Islet of Langerhans (tissue), 1 donor: ENCODE results near the gene CAMTA1.

Experiments
- FAIRE-seq: peaks from one replicate; lab custom pipeline; 2011; peaks lifted over from hg19 to GRCh38; lab: Jason Lieb, UNC

The CAMTA1 gene

GRCh38 chr1:6873298-6874015 is 88.2 kb downstream of the CAMTA1 start:
- FAIRE-seq: no peak

GRCh38 chr1:6874298-6874697 is 89.0 kb downstream of the CAMTA1 start:
- no peak for FAIRE-seq

- FAIRE-seq: no peak
These were observed 95.9 kb downstream of the CAMTA1 start for GRCh38 chr1:6880951-6881690.

GRCh38 chr1:6882414-6882813 is 97.2 kb downstream of the CAMTA1 start:
- FAIRE-seq: no peak

- no peak for FAIRE-seq
These were observed 99.4 kb downstream of the CAMTA1 start for GRCh38 chr1:6884652-6885153.

GRCh38 chr1:6885426-6885825 is 100.2 kb downstream of the CAMTA1 start:
- no peak for FAIRE-seq

GRCh38 chr1:6886523-6886922 is 101.3 kb downstream of the CAMTA1 start:
- no peak for FAIRE-seq

GRCh38 chr1:6888268-6888667 is 103.0 kb downstream of the CAMTA1 start:
- FAIRE-seq: no peak

- FAIRE-seq: no peak
These were observed 103.6 kb downstream of the CAMTA1 start for GRCh38 chr1:6888870-6889269.

GRCh38 chr1:6889875-6890480 is 104.7 kb downstream of the CAMTA1 start:
- FAIRE-seq: no peak

GRCh38 chr1:6890686-6891085 is 105.4 kb downstream of the CAMTA1 start:
- FAIRE-seq: no peak

- no peak for FAIRE-seq
These were observed 106.7 kb downstream of the CAMTA1 start for GRCh38 chr1:6891781-6892579.

GRCh38 chr1:6893388-6893787 is 108.1 kb downstream of the CAMTA1 start:
- FAIRE-seq: no peak

GRCh38 chr1:6897138-6897537 is 111.9 kb downstream of the CAMTA1 start:
- FAIRE-seq: no peak

GRCh38 chr1:6898974-6899539 is 113.8 kb downstream of the CAMTA1 start:
- FAIRE-seq: no peak

- FAIRE-seq: no peak
These were observed 114.4 kb downstream of the CAMTA1 start for GRCh38 chr1:6899621-6900020.

GRCh38 chr1:6902153-6902552 is 116.9 kb downstream of the CAMTA1 start:
- no peak for FAIRE-seq

GRCh38 chr1:6904476-6905170 is 119.4 kb downstream of the CAMTA1 start:
- FAIRE-seq: no peak

- FAIRE-seq: no peak
These were observed 120.1 kb downstream of the CAMTA1 start for GRCh38 chr1:6905331-6905730.

GRCh38 chr1:6905790-6906189 is 120.5 kb downstream of the CAMTA1 start:
- no peak for FAIRE-seq

GRCh38 chr1:6906783-6907182 is 121.5 kb downstream of the CAMTA1 start:
- no peak for FAIRE-seq
